HFF-Myc (cell line): Measurements from ENCODE around the gene HNRNPL.

Experiments used
- DNase-seq: peaks from one replicate; pipeline ENCODE4 v3.0.0-alpha.2; 2011; ENCODE audit warnings: low read depth; ENCODE audit errors: extremely low read depth
- H3K4me3 ChIP-seq: replicated peaks from 2 replicates; pipeline ENCODE4 v1.5.1; 2011; ENCODE audit warnings: low read depth, mild to moderate bottlenecking, control low read depth, low read length
- TF ChIP-seq, protein P1 (sequence below): IDR thresholded peaks from 2 replicates; pipeline ENCODE4 v1.5.1; 2012; ENCODE audit warnings: mild to moderate bottlenecking, low read depth, low read length, control low read depth; ENCODE audit errors: missing control alignments

Gene HNRNPL

GRCh38 chr19:38843175-38843758 is 6.5 kb downstream of the HNRNPL start:
- DNase-seq: no peak
- TF ChIP-seq, protein P1, sequence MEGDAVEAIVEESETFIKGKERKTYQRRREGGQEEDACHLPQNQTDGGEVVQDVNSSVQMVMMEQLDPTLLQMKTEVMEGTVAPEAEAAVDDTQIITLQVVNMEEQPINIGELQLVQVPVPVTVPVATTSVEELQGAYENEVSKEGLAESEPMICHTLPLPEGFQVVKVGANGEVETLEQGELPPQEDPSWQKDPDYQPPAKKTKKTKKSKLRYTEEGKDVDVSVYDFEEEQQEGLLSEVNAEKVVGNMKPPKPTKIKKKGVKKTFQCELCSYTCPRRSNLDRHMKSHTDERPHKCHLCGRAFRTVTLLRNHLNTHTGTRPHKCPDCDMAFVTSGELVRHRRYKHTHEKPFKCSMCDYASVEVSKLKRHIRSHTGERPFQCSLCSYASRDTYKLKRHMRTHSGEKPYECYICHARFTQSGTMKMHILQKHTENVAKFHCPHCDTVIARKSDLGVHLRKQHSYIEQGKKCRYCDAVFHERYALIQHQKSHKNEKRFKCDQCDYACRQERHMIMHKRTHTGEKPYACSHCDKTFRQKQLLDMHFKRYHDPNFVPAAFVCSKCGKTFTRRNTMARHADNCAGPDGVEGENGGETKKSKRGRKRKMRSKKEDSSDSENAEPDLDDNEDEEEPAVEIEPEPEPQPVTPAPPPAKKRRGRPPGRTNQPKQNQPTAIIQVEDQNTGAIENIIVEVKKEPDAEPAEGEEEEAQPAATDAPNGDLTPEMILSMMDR: no peak
- no peak overlapping the region for H3K4me3 ChIP-seq

GRCh38 chr19:38842439-38843174 is 7.2 kb downstream of the HNRNPL start:
- no peak overlapping the region for H3K4me3 ChIP-seq
- TF ChIP-seq, protein P1: no peak
- no peak for DNase-seq

DNA sequence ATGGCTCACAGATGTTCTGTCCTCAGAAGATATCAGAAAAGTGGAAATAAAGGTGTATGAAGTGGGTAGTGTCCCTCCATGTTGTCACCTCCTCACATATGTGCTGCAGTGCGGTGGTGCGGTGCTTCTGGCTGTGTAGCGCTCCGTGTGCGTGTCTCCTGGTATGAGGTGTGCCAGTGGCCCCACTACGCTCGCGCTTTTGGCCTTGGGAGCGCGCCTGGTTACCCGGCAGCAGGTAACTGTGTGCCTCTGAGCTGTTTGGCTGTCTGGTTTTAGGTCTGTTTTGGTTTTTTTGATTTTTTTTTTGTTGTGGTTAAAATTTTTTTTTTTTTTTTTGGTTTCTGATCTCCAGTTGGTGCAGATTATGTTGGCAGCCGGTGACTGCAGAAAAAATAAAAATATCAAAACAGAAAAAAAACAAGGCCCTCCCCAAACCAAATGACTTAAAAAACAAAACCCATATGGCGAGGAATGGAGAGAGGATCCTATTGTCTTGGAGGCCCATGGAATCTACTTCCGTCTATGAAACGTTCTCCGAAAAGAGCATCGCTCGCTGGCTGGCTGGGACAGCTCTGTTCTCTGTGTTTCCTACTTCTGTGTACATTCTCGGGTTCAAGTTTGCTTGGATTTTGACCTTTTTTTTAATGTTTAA is 7.9 kb downstream of the HNRNPL start:
- no peak overlapping the region for H3K4me3 ChIP-seq
- no peak for DNase-seq
- TF ChIP-seq, protein P1: no peak

DNA sequence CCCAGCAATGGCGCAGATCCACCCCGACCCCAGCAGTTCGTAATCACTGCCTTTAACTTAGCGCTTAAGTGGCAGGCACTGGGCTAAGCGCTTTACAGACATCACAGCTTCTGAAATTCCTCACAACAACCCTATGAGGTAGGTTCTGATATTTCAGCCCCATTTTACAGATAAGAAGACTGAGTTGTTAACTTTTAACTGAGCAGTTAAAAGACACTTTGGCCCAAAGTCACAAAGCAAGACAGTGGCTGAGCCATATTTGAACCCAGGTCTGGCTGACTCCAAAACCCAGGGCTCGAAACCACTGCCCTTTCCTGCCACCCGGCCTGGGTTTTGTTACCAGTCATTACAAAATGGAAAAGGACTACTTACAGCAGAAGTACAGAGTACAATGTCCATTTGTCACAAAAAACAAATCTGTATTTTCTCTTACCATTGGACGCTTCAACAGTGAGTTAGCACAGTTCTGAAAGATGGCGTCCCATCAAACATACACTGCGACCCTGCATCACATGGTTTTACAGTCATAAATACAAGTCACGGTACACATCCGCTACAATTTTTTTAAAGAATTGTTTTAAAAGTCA is 8.5 kb downstream of the HNRNPL start:
- TF ChIP-seq, protein P1: no peak
- DNase-seq: no peak

GRCh38 chr19:38840583-38840968 is 9.2 kb downstream of the HNRNPL start:
- TF ChIP-seq, protein P1: no peak
- H3K4me3 ChIP-seq: no peak overlapping the region

More for the DNA sequence above, 8.5 kb downstream of the HNRNPL start:
- no peak overlapping the region for H3K4me3 ChIP-seq

GRCh38 chr19:38839816-38840582 is 9.8 kb downstream of the HNRNPL start:
- TF ChIP-seq, protein P1: no peak
- H3K4me3 ChIP-seq: no peak overlapping the region
- DNase-seq: no peak

More at GRCh38 chr19:38840583-38840968, 9.2 kb downstream of the HNRNPL start:
- DNase-seq: no peak
